Esophagus squamous epithelium (tissue), 5 donors: ENCODE data around the gene RCOR2. TPM values are rescaled to one million over a fixed set of nuclear protein-coding genes. Genes with fewer than 3 reads are reported as not detected.
A peak's percentile ranks its signal among the peaks of the same experiment; 100 is the strongest.

Experiments
- DNase-seq: peaks from one replicate; lab custom pipeline; 2025; lab: John Stamatoyannopoulos, UW
- H3K27ac ChIP-seq, 4 donors: fragments of 200-600 bp; sonication (generic); one replicate each; pipeline ENCODE4 v1.5.1; 2016 to 2019; ENCODE audit warnings: mild to moderate bottlenecking in 1 of 4
- H3K27me3 ChIP-seq, 4 donors: fragments of 200-600 bp; sonication (generic); 1 replicate in 3 of 4; 2 replicates in 1 of 4; pipeline versions ENCODE4 v1.5.1 to v1.6.0; 2017 to 2021; ENCODE audit warnings: antibody characterized with exemption in 1 of 4
- H3K36me3 ChIP-seq, 3 donors: fragments of 200-600 bp; sonication (generic); one replicate each; pipeline ENCODE4 v1.5.1; 2016 to 2019
- H3K4me1 ChIP-seq, 3 donors: fragments of 200-600 bp; sonication (generic); one replicate each; pipeline ENCODE4 v1.5.1; 2017 to 2019
- H3K4me3 ChIP-seq, 4 donors: fragments of 200-600 bp; sonication (generic); 1 replicate in 3 of 4; 2 replicates in 1 of 4; pipeline ENCODE4 v1.5.1; 2016 to 2019; ENCODE audit warnings: mild to moderate bottlenecking in 2 of 4, moderate library complexity in 1 of 4
- H3K9me3 ChIP-seq, 3 donors: fragments of 200-600 bp; sonication (generic); one replicate each; pipeline ENCODE4 v1.5.1; 2016 to 2019
- POLR2A ChIP-seq, 4 donors: fragments of 450-650 bp; IDR thresholded peaks; one replicate each; pipeline ENCODE4 v1.6.1; 2017; ENCODE audit warnings: antibody characterized with exemption in 4 of 4, mild to moderate bottlenecking in 4 of 4, moderate library complexity in 3 of 4
- whole genome bisulfite sequencing, 2 donors: methylation state at CpG; one replicate each; pipeline ENCODE4 v1.1.5; 2018; 5-methylcytosine and 5-hydroxymethylcytosine counted together
- intact Hi-C: fragments of 100-400 bp; cut with DNase I; formaldehyde crosslinking; loops from one replicate; pipeline ENCODE4 v1.15.0; 2022
- total RNA-seq, 4 donors: library from RNA; depleted of rRNA; stranded (reverse); fragments of >200 nt; gene quantifications; one replicate each; pipeline ENCODE4 v1.1.0, GENCODE V29; 2016
- TF ChIP-seq, protein P1 (sequence below), 6 experiments: fragments of 450-650 bp in 4 of 6; fragments of 200-600 bp in 2 of 6; sonication (generic) in 2 of 6; IDR thresholded peaks; one replicate each; pipeline ENCODE4 v1.5.1; 2016 to 2019; ENCODE audit warnings: antibody characterized with exemption in 6 of 6, mild to moderate bottlenecking in 4 of 6, moderate library complexity in 4 of 6
- donor health status: DM: yes; HTN: yes; CAD: no.

Gene RCOR2
- total RNA-seq, 4 donors from 2014 or later: 0.19 to 0.49 (median 0.22) TPM; not detected in 1

DNA sequence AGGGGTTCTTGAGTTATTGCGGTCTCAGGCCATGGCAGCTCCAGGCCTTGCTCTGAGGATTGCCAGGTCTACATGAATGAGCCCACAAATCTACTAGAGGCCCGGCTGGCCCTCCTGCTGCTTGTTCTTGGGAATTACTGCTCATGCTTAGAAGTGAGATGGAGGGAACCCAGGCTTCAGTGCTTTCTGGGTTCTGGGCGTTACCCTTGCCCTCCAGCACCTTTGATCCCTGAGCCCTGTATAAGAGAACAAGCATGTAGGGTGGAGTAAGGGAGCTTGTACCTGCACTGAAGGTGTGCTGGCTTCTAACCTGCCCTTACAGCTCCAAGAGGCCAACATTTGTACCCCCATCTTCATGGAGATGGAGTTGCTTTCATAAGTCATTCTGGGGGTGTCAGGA lies 25.8 kb upstream of the RCOR2 start:
- Histone ChIP-seq H3K4me3 (no peak overlapping the region), H3K27me3 (no peaks in the 10 kb centered on the region), H3K9me3 (no peaks in the 10 kb centered on the region), H3K4me1 (peaks cover 16 to 61% (median 27%) of the 10 kb centered on the region in 3 donors), H3K27ac (no peak overlapping the region), H3K36me3 (peaks cover 0 to 19% (median 0%) of the 10 kb centered on the region in 3 donors)
- DNase-seq: no peak
- intact Hi-C loops: loop anchor here (10.0 kb wide), 1 partner anchor 168 kb away; no protein-coding TSS in a partner anchor
- no peak for TF ChIP-seq POLR2A (IDR thresholded peaks at IDR 0.05)
- TF ChIP-seq, protein P1, sequence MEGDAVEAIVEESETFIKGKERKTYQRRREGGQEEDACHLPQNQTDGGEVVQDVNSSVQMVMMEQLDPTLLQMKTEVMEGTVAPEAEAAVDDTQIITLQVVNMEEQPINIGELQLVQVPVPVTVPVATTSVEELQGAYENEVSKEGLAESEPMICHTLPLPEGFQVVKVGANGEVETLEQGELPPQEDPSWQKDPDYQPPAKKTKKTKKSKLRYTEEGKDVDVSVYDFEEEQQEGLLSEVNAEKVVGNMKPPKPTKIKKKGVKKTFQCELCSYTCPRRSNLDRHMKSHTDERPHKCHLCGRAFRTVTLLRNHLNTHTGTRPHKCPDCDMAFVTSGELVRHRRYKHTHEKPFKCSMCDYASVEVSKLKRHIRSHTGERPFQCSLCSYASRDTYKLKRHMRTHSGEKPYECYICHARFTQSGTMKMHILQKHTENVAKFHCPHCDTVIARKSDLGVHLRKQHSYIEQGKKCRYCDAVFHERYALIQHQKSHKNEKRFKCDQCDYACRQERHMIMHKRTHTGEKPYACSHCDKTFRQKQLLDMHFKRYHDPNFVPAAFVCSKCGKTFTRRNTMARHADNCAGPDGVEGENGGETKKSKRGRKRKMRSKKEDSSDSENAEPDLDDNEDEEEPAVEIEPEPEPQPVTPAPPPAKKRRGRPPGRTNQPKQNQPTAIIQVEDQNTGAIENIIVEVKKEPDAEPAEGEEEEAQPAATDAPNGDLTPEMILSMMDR (IDR thresholded peaks at IDR 0.05): no peak
- 80 to 88% methylated on average over 1 of the region's 3 CpGs for WGBS, 2 donors

DNA sequence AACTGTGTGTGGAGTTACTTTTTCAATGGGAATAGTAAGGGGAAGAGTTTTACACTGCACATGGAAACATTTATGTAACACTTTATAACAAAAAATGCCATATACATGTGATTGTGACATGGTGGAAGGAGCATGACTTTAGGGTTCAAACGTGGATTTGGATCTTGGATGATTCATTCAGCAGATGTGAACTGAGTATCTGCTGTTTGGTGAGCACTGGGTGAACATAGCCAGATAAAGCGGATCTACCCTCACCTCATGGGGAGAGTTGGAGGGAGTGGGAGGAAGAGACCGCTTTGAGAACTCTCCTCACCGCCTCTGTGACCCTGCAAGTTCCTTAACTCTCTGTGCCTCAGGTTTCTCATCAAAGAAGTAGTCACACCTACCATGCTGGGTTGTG lies 24.9 kb upstream of the RCOR2 start:
- no peak overlapping the region for H3K4me3 ChIP-seq
- H3K27me3 ChIP-seq: no peaks in the 10 kb centered on the region
- peaks cover 16 to 63% (median 29%) of the 10 kb centered on the region in 3 donors for H3K4me1 ChIP-seq
- H3K9me3 ChIP-seq: no peaks in the 10 kb centered on the region
- DNase-seq: no peak
- H3K36me3 ChIP-seq: peaks cover 0 to 10% (median 0%) of the 10 kb centered on the region in 3 donors
- intact Hi-C loops: loop anchor here (10.0 kb wide), 1 partner anchor 167 kb away; no protein-coding TSS in a partner anchor
- peak overlapping the region in 1 of 4 donors; percentile 57 for H3K27ac ChIP-seq
- 82 to 85% methylated on average over 4 of the region's 4 CpGs for WGBS, 2 donors
- TF ChIP-seq, protein P1 (IDR thresholded peaks at IDR 0.05): no peak
- TF ChIP-seq POLR2A (IDR thresholded peaks at IDR 0.05): no peak

DNA sequence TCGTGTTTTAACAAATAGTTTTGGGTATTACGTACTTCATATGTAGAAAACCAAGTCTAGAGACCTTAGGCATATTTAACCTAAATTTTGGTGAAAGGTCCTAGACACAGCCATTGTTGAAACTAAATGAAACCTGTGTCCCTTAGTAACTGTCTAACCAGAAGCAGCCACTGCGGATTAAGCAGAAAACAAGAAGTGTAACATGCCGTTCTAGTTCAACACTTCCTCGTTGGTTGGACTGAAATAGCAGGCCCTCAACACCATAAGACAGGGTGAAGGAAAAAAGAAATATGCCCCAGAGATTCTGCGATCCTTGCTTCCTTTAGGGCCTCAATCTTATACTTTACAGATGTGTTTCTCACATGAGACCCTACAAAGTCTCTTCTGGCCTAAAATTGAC lies 23.8 kb upstream of the RCOR2 start:
- DNase-seq: no peak
- Histone ChIP-seq H3K4me3 (no peak overlapping the region), H3K27me3 (no peaks in the 10 kb centered on the region), H3K9me3 (no peaks in the 10 kb centered on the region), H3K4me1 (peaks cover 14 to 58% (median 29%) of the 10 kb centered on the region in 3 donors), H3K36me3 (no peaks in the 10 kb centered on the region), H3K27ac (peak overlapping the region; percentile 7 to 67 (median 43))
- 62 to 65% methylated on average over 6 of the region's 6 CpGs for WGBS, 2 donors
- TF ChIP-seq, protein P1 (IDR thresholded peaks at IDR 0.05): no peak
- no peak for TF ChIP-seq POLR2A (IDR thresholded peaks at IDR 0.05)
- intact Hi-C loops: loop anchor here (10.0 kb wide), 1 partner anchor 166 kb away; no protein-coding TSS in a partner anchor

DNA sequence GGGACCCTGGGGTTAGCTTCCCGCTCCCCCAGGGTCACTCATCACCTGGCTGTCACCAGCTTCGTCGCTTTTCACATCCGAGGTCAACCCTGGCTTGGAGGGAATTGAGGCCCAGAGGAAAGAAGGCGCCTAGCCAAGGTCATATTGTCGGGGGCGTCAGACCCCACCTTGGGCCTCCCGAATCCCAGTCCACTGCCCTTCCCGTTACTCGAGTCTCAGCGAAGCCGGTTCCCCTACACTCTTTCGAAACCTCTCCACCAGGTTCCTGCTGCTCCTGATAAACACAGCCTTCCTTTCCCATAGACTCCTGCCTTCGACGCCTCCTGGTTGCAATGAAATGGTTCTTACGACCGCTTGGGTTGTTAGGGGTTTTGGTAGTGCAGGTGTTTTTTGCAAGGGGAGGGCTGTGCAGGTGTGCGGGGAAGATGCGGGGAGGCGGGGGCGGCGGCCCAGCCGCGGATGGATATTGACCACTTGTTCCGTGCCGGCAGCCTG lies 22.5 kb upstream of the RCOR2 start:
- no peak for DNase-seq
- intact Hi-C loops: no loop called here
- WGBS, 2 donors: 0 to 5% methylated on average over 11 to 13 of the region's 26 CpGs

More for the DNA sequence above, 22.5 kb upstream of the RCOR2 start:
- H3K9me3 ChIP-seq: no peaks in the 10 kb centered on the region
- H3K27ac ChIP-seq: peak overlapping the region; percentile 72 to 87 (median 80)
- H3K4me3 ChIP-seq: peak overlapping the region; percentile 65 to 83 (median 80)
- H3K27me3 ChIP-seq: no peaks in the 10 kb centered on the region
- H3K4me1 ChIP-seq: peaks cover 5 to 44% (median 29%) of the 10 kb centered on the region in 3 donors
- TF ChIP-seq, protein P1 (IDR thresholded peaks at IDR 0.05): peak in 1 of 6 experiments; percentile 8
- TF ChIP-seq POLR2A (IDR thresholded peaks at IDR 0.05): no peak
- no peaks in the 10 kb centered on the region for H3K36me3 ChIP-seq
